ENCODE data around the gene SPEM1. TPM values are rescaled to one million over a fixed set of nuclear protein-coding genes. Genes with fewer than 3 reads are reported as not detected.
A peak's percentile ranks its signal among the peaks of the same experiment; 100 is the strongest.
"Not testable (repeated sequence)": the region's sequence is repeated elsewhere in the genome, so short reads cannot be mapped to it uniquely, and the experiment has no call there.

SPEM1 gene
- total RNA-seq, 1 donor from 2014 or later: not detected

DNA sequence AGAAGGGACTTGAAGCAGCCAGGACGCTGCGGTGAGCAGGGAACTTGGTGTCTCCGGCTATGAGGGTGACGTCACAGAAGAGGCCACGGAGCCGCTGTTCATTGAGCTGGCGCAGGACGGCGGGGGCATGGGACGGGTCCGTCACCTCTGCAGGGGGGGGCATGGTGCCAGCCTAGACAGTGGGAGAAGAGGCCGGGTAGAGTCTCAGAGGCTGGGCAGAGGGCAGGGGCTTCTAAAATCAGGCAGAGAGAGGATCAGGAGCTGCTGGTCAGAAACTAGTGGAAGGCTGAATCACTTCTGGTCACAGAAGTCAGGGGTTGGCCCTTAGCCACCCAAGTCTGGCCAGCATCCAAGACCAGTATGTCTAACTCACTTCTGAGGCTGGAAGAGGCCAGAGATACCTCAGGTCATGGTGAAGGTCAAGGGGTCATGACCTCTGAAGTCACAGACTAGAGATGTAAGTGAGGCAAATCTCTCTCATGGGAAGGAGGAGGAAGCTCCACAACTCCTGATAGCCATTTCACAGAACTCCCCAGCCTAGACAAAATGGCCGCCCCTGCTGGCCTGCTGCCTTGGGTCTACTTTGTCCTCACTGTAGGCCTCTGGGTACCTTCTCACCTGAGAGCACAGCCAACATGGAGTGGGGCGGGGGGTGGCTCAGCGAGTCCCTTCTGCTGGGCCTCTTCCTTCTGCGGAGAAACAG lies 46.7 kb downstream of the SPEM1 start:
- Histone ChIP-seq H3K9me3 (replicated peaks) (no peaks in the 10 kb centered on the region), H3K27ac (replicated peaks) (peak overlapping the region; percentile 85), H3K36me3 (peaks cover 43% of the 10 kb centered on the region), H3K27me3 (ENCODE audit: low read depth) (no peaks in the 10 kb centered on the region), H3K4me3 (no peak overlapping the region), H3K4me1 (peaks cover 65% of the 10 kb centered on the region)
- TF ChIP-seq, protein P1, sequence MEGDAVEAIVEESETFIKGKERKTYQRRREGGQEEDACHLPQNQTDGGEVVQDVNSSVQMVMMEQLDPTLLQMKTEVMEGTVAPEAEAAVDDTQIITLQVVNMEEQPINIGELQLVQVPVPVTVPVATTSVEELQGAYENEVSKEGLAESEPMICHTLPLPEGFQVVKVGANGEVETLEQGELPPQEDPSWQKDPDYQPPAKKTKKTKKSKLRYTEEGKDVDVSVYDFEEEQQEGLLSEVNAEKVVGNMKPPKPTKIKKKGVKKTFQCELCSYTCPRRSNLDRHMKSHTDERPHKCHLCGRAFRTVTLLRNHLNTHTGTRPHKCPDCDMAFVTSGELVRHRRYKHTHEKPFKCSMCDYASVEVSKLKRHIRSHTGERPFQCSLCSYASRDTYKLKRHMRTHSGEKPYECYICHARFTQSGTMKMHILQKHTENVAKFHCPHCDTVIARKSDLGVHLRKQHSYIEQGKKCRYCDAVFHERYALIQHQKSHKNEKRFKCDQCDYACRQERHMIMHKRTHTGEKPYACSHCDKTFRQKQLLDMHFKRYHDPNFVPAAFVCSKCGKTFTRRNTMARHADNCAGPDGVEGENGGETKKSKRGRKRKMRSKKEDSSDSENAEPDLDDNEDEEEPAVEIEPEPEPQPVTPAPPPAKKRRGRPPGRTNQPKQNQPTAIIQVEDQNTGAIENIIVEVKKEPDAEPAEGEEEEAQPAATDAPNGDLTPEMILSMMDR (IDR thresholded peaks at IDR 0.05; ENCODE audit: borderline replicate concordance): no peak
- intact Hi-C loops (cut with micrococcal nuclease): no loop called here
- peak; percentile 82 for DNase-seq

DNA sequence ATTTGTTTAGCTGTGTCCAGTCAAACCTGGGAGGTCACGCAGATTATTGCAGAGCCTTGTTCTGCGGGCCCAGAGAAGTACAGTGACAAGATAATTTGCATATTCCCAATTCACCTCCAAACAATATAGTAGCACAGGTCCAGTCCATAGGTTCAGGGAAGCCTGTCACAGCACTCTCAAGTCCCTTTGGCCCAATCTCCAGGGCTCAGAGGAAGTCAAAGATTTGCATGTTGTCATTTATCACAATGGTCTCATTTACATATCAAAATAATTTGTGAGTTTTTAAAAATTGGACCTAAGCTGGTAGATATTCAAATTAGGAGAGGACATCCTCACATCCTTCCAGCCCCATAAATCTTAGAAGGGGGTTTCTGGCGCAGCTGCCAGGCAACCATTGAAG lies 47.4 kb downstream of the SPEM1 start:
- intact Hi-C loops (cut with micrococcal nuclease): no loop called here
- Histone ChIP-seq H3K9me3 (replicated peaks) (no peaks in the 10 kb centered on the region), H3K36me3 (peaks cover 36% of the 10 kb centered on the region), H3K27me3 (ENCODE audit: low read depth) (no peaks in the 10 kb centered on the region), H3K4me1 (peaks cover 72% of the 10 kb centered on the region), H3K4me3 (no peak overlapping the region), H3K27ac (replicated peaks) (peak overlapping the region; percentile 85)
- DNase-seq: no peak
- TF ChIP-seq, protein P1 (IDR thresholded peaks at IDR 0.05; ENCODE audit: borderline replicate concordance): no peak

DNA sequence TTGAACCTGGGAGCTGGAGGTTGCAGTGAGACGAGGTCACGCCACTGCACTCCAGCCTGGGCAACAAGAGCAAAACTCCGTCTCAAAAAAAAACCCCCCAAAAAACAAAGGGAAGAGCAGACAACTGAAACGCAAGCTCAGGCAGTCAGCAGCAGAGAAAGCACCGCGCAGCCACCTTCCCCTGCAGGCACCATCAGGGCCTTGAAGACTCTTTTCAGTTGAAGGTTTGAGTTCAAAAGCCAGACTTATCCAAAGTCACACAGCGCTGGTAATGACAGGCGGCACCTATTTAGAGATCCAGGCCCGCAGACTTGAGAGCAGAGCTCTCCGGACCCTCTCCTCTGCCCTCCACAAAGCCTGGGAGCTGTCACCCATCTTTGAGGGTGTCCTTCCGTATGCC lies 48.2 kb downstream of the SPEM1 start:
- no peak for DNase-seq
- peaks cover 76% of the 10 kb centered on the region for H3K4me1 ChIP-seq
- peak overlapping the region; percentile 85 for H3K27ac ChIP-seq (replicated peaks)
- no peaks in the 10 kb centered on the region for H3K27me3 ChIP-seq (ENCODE audit: low read depth)
- TF ChIP-seq, protein P1 (IDR thresholded peaks at IDR 0.05; ENCODE audit: borderline replicate concordance): no peak
- peaks cover 28% of the 10 kb centered on the region for H3K36me3 ChIP-seq
- no peaks in the 10 kb centered on the region for H3K9me3 ChIP-seq (replicated peaks)
- no peak overlapping the region for H3K4me3 ChIP-seq
- intact Hi-C loops (cut with micrococcal nuclease): no loop called here

DNA sequence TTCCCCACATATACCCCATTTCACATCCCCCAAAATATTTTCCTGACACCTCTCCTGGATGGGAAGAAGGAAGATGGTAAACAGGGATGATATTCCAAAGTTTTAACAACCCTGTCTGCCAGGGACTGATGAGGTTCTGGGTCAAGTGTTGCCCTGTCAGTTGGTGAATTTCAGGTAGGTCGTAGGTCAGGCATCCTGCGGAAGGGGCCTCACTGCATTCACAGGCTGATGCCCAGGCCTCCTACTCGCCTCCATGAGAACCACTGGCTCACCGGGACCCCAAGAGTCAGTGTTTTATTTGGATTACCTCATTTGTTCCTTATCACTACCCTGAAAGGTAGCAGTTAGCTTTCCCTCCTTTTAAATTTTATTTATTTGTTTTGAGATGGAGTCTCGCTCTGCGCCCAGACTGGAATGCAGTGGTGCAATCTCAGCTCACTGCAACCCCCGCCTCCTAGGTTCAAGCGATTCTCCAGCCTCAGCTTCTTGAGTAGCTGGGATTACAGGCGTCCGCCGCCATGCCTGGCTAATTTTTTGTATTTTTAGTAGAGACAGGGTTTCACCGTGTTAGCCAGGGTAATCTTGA lies 48.8 kb downstream of the SPEM1 start:
- intact Hi-C loops (cut with micrococcal nuclease): no loop called here

DNA sequence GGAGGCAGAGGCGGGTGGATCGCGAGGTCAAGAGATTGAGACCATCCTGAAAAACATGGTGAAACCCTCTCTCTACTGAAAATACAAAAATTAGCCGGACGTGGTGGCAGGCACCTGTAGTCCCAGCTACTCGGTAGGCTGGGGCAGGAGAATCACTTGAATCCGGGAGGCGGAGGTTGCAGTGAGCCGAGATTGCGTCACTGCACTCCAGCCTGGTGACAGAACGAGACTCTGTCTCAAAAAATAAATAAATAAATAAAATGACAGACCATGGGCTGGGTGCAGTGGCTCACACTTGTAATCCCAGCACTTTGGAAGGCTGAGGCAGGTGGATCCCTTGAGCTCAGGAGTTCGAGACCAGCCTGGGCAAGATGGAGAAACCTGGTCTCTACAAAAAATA lies 49.7 kb downstream of the SPEM1 start:
- H3K27me3 ChIP-seq (ENCODE audit: low read depth); DNase-seq; H3K4me3 ChIP-seq; intact Hi-C loops (cut with micrococcal nuclease); H3K9me3 ChIP-seq (replicated peaks): not testable (repeated sequence)
- peaks cover 15% of the 10 kb centered on the region for H3K36me3 ChIP-seq
- peaks cover 92% of the 10 kb centered on the region for H3K4me1 ChIP-seq
- peak overlapping the region; percentile 85 for H3K27ac ChIP-seq (replicated peaks)

More for the DNA sequence above, 48.8 kb downstream of the SPEM1 start:
- Histone ChIP-seq H3K27me3 (ENCODE audit: low read depth) (no peaks in the 10 kb centered on the region), H3K27ac (replicated peaks) (peak overlapping the region; percentile 85), H3K9me3 (replicated peaks) (no peaks in the 10 kb centered on the region), H3K4me3 (no peak overlapping the region), H3K4me1 (peaks cover 82% of the 10 kb centered on the region), H3K36me3 (peaks cover 22% of the 10 kb centered on the region)
- no peak for DNase-seq
- TF ChIP-seq, protein P1 (IDR thresholded peaks at IDR 0.05; ENCODE audit: borderline replicate concordance): no peak

DNA sequence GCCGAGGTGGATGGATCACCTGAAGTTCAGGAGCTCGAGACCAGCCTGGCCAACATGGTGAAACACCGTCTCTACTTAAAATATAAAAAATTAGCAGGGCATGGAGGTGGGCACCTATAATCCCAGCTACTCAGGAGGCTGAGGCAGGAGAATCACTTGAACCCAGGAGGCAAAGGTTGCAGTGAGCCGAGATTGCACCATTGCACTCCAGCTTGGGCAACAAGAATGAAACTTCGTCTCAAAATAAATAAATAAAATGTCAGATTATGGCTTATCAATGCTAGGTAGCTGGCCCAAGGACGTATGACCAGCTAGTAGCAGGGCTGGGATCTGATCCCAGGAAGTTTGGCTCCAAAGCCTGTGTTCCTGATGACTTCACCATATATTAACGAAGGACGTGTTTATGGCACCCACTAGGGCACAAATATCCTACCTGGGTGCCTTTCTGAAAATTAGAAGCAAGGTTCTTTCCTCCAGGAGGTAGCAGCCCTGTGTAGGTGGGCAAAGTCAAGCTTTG lies 50.4 kb downstream of the SPEM1 start:
- H3K9me3 ChIP-seq (replicated peaks); intact Hi-C loops (cut with micrococcal nuclease); H3K36me3 ChIP-seq; DNase-seq; H3K4me3 ChIP-seq; H3K27me3 ChIP-seq (ENCODE audit: low read depth): not testable (repeated sequence)
- peak overlapping the region; percentile 51 for H3K27ac ChIP-seq (replicated peaks)
- H3K4me1 ChIP-seq: peaks cover 95% of the 10 kb centered on the region

Other genes with a start within 250 kb of the SPEM1 start
- 0.14 TPM for gene ASGR1, start 241.0 kb upstream of the SPEM1 start, total RNA-seq
- gene DLG4, start 200.5 kb upstream of the SPEM1 start, total RNA-seq: 14.0 TPM
- gene ACADVL, start 200.4 kb upstream of the SPEM1 start, total RNA-seq: 1,845 TPM
- gene DVL2, start 185.8 kb upstream of the SPEM1 start, total RNA-seq: 19.8 TPM
- 22.0 TPM for gene PHF23, start 180.9 kb upstream of the SPEM1 start, total RNA-seq
- gene GABARAP, start 177.9 kb upstream of the SPEM1 start, total RNA-seq: 394 TPM
- 105 TPM for gene CTDNEP1, start 168.6 kb upstream of the SPEM1 start, total RNA-seq
- 62.5 TPM for gene ELP5, start 168.1 kb upstream of the SPEM1 start, total RNA-seq
- gene CLDN7, start 157.8 kb upstream of the SPEM1 start, total RNA-seq: 1.6 TPM
- 146 TPM for gene SLC2A4, start 138.6 kb upstream of the SPEM1 start, total RNA-seq
- 0.77 TPM for gene YBX2, start 125.7 kb upstream of the SPEM1 start, total RNA-seq
- gene EIF5A, start 112.7 kb upstream of the SPEM1 start, total RNA-seq: 250 TPM
- gene GPS2, start 105.0 kb upstream of the SPEM1 start, total RNA-seq: 66.1 TPM
- gene NEURL4, start 91.0 kb upstream of the SPEM1 start, total RNA-seq: 31.9 TPM
- gene ACAP1, start 83.8 kb upstream of the SPEM1 start, total RNA-seq: 13.4 TPM
- gene KCTD11, start 68.2 kb upstream of the SPEM1 start, total RNA-seq: 3.9 TPM
- gene TMEM95, start 65.2 kb upstream of the SPEM1 start, total RNA-seq: not detected
- gene TNK1, start 39.2 kb upstream of the SPEM1 start, total RNA-seq: 1.8 TPM
- gene PLSCR3, start 25.8 kb upstream of the SPEM1 start, total RNA-seq: 20.1 TPM
- 67.8 TPM for gene TMEM256, start 16.2 kb upstream of the SPEM1 start, total RNA-seq
- gene NLGN2, start 12.5 kb upstream of the SPEM1 start, total RNA-seq: 9.3 TPM
- gene SPEM2, start 5.3 kb downstream of the SPEM1 start, total RNA-seq: not detected
- gene SPEM3, start 8.5 kb downstream of the SPEM1 start, total RNA-seq: not detected
- gene TMEM102, start 15.1 kb downstream of the SPEM1 start, total RNA-seq: 2.7 TPM
- 6.5 TPM for gene FGF11, start 19.2 kb downstream of the SPEM1 start, total RNA-seq
- 8.7 TPM for gene CHRNB1, start 24.7 kb downstream of the SPEM1 start, total RNA-seq
- 63.4 TPM for gene ZBTB4, start 59.3 kb downstream of the SPEM1 start, total RNA-seq
- not detected for gene SLC35G6, start 61.1 kb downstream of the SPEM1 start, total RNA-seq
- 38.7 TPM for gene POLR2A, start 64.0 kb downstream of the SPEM1 start, total RNA-seq
- gene TNFSF12, start 128.7 kb downstream of the SPEM1 start, total RNA-seq: 29.9 TPM
- 6.3 TPM for gene TNFSF13, start 138.4 kb downstream of the SPEM1 start, total RNA-seq
- gene SENP3, start 141.6 kb downstream of the SPEM1 start, total RNA-seq: 29.5 TPM
- gene CD68, start 159.3 kb downstream of the SPEM1 start, total RNA-seq: 25.5 TPM
- 24.9 TPM for gene MPDU1, start 163.5 kb downstream of the SPEM1 start, total RNA-seq
- gene SOX15, start 169.8 kb downstream of the SPEM1 start, total RNA-seq: 1.9 TPM
- gene FXR2, start 194.6 kb downstream of the SPEM1 start, total RNA-seq: 111 TPM
- gene SAT2, start 207.5 kb downstream of the SPEM1 start, total RNA-seq: 73.5 TPM
- gene SHBG, start 209.8 kb downstream of the SPEM1 start, total RNA-seq: 0.74 TPM
- 2.8 TPM for gene ATP1B2, start 230.6 kb downstream of the SPEM1 start, total RNA-seq